Raji (cell line): ENCODE results near the gene KCNIP1.

ENCODE experiments used
- POLR2A ChIP-seq: IDR thresholded peaks from 2 replicates; pipeline ENCODE4 v1.6.1; 2011; ENCODE audit warnings: low read depth, low read length, control low read depth; ENCODE audit not compliant: insufficient read depth

Gene KCNIP1

GRCh38 chr5:170749911-170750431, 246.2 kb downstream of the KCNIP1 start:
- no peak for TF ChIP-seq POLR2A

GRCh38 chr5:170750791-170751190, 247.0 kb downstream of the KCNIP1 start:
- TF ChIP-seq POLR2A = no peak

GRCh38 chr5:170751631-170752030, 247.8 kb downstream of the KCNIP1 start:
- TF ChIP-seq POLR2A = no peak

DNA sequence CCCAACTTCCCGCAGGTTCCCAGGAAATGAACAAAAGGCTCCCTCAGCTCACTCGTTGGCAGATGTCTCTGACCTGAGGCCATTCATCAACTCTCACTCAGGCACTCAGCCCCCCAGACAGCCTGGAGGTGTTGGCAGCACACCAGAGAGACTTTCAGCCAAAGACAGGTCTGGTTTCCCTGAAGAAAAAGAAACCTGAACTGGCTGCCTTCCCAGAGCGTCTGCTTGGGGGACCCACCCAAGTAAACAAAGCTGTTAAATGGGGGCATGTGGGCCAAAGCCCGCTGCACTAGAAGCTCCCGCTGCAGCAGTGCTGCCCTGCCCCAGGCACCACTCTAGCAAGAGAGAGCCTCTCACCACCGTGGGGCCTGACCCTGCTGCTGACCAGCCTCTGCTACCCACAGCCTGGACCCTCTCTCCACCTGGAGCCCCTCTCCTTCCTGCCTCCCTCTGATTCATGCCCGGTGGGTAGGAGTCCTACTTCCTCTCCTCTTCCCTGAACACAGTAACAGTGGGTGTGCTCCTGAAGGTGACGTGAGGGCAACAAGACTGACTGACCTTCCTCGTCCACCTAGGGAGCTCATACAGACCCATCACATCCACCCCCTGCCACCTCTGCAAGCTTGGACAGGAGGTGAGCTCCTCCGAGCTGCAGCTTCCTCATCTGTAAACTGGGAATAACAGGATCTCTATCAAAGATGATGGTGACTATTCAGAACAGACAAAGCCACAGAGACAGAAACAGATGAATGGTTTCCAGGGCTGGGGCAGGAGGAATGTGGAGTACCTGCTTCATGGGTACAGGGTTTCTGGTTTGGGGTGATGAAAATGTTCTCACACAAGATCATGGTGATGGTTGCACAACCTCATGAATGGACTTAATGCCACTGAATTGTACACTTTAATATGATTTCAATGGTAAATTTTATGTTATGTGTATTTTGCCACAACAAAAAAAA, 248.7 kb downstream of the KCNIP1 start:
- TF ChIP-seq POLR2A = no peak

GRCh38 chr5:170753311-170753710, 249.5 kb downstream of the KCNIP1 start:
- no peak for TF ChIP-seq POLR2A

DNA sequence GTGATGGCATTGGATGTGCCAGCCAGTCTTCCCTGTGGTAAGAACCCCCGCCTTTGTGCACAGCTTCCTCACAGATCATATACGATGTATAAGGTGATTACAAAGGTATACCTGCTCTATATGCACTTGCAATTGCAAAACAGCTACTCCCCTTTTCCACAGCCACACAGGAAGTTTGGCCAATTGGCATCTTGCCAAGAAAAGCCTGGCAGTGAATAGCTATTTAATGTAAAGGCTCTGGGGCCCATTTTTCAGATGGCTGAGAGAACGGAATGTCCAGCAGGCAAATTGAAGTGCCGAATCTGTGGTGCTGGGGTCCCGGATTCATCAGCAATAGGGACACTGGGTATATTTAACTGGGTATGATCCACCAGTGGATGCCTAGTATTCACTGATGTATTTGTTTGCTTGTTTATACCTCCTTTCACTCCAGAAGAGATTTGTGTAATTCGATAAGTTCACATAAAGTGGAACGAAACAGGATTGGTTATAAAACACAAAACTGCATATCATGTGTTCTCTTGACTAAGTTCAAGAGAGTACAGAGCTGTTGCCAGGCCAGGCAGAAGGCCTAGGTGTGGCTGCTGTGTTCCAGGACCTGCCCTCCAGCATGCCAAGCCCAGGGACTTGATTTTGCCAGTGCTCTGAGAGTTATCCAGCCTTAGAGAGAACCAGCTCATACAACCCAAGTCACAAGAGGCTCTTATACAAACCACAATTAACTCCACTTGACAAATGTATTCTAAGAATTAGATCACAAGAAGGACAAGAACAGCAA, 252.0 kb downstream of the KCNIP1 start:
- no peak for TF ChIP-seq POLR2A

GRCh38 chr5:170756691-170757090, 252.9 kb downstream of the KCNIP1 start:
- TF ChIP-seq POLR2A = no peak

DNA sequence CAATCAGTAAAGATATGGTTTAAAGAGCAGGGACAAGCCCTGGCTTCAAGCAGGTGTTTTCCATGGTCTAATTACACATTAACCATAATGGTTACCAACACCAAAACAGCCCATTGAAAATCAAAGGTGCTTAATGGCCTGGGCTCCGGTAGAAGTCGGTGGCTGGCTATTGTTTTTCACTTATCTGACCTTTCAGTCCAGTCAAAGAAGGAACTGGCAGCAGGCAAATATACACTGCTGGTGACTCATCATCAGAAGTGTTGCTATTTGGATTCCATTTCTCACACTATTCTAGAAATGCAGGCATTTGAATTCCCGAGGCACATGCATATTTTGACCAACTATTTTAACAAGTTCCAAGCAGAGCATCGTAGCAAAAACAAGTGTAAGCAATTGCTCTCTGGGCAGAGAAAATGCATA, 253.4 kb downstream of the KCNIP1 start:
- TF ChIP-seq POLR2A = no peak

DNA sequence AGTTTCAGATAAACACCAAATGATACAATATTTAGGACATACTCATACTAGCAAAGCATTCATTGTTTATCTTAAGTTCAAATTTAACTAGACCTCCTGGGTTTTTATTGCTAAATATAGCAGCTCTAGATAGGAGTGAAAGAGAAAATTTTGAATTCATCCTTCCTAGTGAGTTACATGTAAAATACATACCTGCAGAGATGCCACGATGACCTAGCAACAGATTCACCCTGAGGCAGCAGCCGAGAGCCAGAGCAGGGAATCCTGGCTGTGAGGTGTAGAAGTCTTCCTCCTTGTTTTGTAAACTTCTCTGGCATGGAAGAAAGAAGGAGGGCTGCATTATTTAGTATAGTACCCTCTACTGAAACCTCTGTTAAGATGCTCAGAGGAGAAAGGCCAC, 253.8 kb downstream of the KCNIP1 start:
- no peak for TF ChIP-seq POLR2A

GRCh38 chr5:170758481-170758880, 254.7 kb downstream of the KCNIP1 start:
- TF ChIP-seq POLR2A = no peak

DNA sequence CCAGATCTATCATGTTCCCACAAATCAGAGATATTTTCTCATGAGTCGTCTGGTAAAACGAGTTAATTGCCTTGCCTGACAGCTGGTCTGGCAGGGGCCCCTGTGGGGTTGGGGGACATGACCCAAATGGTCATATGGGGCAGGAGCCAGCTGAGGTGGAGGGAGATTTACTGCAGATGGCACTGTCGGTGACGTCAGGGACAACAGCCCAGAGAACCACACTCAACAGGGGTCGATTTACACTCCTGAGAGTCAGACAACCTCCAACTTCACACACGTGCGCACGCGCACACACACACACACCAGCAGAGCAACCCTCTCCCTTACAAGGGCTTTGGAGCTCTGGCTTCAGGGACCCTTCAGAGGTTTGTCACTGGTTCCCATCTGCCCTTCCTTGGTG, 256.3 kb downstream of the KCNIP1 start:
- TF ChIP-seq POLR2A = no peak

- no peak for TF ChIP-seq POLR2A
Observed at GRCh38 chr5:170761048-170761707, 257.4 kb downstream of the KCNIP1 start.

DNA sequence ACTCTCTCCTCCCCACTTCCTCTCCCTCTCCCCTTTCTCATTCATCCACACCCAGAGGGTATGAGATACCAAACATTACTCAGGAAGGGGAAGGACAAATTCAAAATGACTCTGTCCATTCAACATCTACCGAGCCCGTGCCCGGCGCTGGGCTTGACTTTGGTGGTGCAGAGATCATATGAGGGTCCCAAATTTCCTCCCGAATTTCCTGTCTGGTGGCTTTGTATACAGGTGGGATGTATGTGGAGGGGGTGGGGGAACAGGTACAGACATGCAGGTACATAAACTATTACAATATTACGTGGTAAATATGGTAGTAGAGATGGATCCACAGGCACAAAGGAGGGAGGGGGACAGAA, 257.9 kb downstream of the KCNIP1 start:
- no peak for TF ChIP-seq POLR2A

GRCh38 chr5:170769246-170769645, 265.4 kb downstream of the KCNIP1 start:
- no peak for TF ChIP-seq POLR2A

- TF ChIP-seq POLR2A = no peak
Observed at GRCh38 chr5:170769898-170770416, 266.1 kb downstream of the KCNIP1 start.
